H1 (cell line): Measurements from ENCODE around the gene ARID4B. TPM values are rescaled to one million over a fixed set of nuclear protein-coding genes. Genes with fewer than 3 reads are reported as not detected.

Experiments
- polyA plus RNA-seq, 7 experiments: library from polyadenylated mRNA; depleted of rRNA in 3 of 7; stranded (reverse) in 5 of 7; unstranded in 2 of 7; fragments of >200 nt in 5 of 7; fragments of 200-250 nt in 2 of 7; gene quantifications; 1 replicate in 5 of 7; 2 replicates in 1 of 7; 4 replicates in 1 of 7; pipeline versions ENCODE4 v1.2.1 to v1.2.3, GENCODE V29; 2011 to 2013; ENCODE audit warnings: missing spikeins in 2 of 7, mixed read lengths in 2 of 7
- total RNA-seq: library from RNA; stranded (reverse); fragmentation: NEBNext Ultra II Directional; extraction: Animal tissue kit (Norgen Biotek cat#: 25700); gene quantifications from 2 replicates; pipeline ENCODE4 v1.2.1, GENCODE V29; 2021
- TF ChIP-seq, protein P1 (sequence below): fragments of 300-600 bp; sonication (generic); IDR thresholded peaks from 2 replicates; pipeline ENCODE4 v1.7.1; 2012; ENCODE audit warnings: low read length, moderate library complexity, mild to moderate bottlenecking, inconsistent platforms; ENCODE audit not compliant: insufficient replicate concordance
- TF ChIP-seq, protein P2 (sequence below): IDR thresholded peaks from 2 replicates; pipeline ENCODE4 v1.6.1; 2012; ENCODE audit warnings: low read length, inconsistent platforms

The ARID4B gene
- total and polyA plus RNA-seq, 2 of the 8 experiments (the other 6 are each of a cell fraction or from before 2014, with no cell fraction given), result 5.1 to 28.8 TPM

DNA sequence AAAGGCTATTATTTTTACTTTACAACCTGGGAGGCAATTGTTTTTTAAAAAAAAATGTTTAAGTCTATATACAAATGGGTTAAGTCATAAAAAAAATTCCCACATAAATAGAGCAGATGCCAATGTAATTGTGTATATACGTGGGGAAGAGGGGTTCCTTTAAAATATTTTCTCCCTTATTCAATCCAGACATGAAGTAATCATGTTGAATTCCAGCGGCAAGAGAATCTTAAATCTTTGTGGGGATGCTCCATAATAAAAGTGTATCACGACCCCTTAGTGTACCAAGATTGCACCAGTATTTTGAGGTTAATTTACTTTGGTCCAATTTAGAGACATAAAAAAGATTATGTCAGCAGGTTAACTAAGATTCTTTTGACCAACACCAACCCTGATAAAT, 62.1 kb downstream of the ARID4B start (continued):
- TF ChIP-seq, protein P1, sequence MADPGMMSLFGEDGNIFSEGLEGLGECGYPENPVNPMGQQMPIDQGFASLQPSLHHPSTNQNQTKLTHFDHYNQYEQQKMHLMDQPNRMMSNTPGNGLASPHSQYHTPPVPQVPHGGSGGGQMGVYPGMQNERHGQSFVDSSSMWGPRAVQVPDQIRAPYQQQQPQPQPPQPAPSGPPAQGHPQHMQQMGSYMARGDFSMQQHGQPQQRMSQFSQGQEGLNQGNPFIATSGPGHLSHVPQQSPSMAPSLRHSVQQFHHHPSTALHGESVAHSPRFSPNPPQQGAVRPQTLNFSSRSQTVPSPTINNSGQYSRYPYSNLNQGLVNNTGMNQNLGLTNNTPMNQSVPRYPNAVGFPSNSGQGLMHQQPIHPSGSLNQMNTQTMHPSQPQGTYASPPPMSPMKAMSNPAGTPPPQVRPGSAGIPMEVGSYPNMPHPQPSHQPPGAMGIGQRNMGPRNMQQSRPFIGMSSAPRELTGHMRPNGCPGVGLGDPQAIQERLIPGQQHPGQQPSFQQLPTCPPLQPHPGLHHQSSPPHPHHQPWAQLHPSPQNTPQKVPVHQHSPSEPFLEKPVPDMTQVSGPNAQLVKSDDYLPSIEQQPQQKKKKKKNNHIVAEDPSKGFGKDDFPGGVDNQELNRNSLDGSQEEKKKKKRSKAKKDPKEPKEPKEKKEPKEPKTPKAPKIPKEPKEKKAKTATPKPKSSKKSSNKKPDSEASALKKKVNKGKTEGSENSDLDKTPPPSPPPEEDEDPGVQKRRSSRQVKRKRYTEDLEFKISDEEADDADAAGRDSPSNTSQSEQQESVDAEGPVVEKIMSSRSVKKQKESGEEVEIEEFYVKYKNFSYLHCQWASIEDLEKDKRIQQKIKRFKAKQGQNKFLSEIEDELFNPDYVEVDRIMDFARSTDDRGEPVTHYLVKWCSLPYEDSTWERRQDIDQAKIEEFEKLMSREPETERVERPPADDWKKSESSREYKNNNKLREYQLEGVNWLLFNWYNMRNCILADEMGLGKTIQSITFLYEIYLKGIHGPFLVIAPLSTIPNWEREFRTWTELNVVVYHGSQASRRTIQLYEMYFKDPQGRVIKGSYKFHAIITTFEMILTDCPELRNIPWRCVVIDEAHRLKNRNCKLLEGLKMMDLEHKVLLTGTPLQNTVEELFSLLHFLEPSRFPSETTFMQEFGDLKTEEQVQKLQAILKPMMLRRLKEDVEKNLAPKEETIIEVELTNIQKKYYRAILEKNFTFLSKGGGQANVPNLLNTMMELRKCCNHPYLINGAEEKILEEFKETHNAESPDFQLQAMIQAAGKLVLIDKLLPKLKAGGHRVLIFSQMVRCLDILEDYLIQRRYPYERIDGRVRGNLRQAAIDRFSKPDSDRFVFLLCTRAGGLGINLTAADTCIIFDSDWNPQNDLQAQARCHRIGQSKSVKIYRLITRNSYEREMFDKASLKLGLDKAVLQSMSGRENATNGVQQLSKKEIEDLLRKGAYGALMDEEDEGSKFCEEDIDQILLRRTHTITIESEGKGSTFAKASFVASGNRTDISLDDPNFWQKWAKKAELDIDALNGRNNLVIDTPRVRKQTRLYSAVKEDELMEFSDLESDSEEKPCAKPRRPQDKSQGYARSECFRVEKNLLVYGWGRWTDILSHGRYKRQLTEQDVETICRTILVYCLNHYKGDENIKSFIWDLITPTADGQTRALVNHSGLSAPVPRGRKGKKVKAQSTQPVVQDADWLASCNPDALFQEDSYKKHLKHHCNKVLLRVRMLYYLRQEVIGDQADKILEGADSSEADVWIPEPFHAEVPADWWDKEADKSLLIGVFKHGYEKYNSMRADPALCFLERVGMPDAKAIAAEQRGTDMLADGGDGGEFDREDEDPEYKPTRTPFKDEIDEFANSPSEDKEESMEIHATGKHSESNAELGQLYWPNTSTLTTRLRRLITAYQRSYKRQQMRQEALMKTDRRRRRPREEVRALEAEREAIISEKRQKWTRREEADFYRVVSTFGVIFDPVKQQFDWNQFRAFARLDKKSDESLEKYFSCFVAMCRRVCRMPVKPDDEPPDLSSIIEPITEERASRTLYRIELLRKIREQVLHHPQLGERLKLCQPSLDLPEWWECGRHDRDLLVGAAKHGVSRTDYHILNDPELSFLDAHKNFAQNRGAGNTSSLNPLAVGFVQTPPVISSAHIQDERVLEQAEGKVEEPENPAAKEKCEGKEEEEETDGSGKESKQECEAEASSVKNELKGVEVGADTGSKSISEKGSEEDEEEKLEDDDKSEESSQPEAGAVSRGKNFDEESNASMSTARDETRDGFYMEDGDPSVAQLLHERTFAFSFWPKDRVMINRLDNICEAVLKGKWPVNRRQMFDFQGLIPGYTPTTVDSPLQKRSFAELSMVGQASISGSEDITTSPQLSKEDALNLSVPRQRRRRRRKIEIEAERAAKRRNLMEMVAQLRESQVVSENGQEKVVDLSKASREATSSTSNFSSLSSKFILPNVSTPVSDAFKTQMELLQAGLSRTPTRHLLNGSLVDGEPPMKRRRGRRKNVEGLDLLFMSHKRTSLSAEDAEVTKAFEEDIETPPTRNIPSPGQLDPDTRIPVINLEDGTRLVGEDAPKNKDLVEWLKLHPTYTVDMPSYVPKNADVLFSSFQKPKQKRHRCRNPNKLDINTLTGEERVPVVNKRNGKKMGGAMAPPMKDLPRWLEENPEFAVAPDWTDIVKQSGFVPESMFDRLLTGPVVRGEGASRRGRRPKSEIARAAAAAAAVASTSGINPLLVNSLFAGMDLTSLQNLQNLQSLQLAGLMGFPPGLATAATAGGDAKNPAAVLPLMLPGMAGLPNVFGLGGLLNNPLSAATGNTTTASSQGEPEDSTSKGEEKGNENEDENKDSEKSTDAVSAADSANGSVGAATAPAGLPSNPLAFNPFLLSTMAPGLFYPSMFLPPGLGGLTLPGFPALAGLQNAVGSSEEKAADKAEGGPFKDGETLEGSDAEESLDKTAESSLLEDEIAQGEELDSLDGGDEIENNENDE, result no peak
- TF ChIP-seq, protein P2, sequence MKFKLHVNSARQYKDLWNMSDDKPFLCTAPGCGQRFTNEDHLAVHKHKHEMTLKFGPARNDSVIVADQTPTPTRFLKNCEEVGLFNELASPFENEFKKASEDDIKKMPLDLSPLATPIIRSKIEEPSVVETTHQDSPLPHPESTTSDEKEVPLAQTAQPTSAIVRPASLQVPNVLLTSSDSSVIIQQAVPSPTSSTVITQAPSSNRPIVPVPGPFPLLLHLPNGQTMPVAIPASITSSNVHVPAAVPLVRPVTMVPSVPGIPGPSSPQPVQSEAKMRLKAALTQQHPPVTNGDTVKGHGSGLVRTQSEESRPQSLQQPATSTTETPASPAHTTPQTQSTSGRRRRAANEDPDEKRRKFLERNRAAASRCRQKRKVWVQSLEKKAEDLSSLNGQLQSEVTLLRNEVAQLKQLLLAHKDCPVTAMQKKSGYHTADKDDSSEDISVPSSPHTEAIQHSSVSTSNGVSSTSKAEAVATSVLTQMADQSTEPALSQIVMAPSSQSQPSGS, result no peak
